PFSK-1 (cell line): ENCODE data around the gene TMEM184B.

Experiments
- FOXP2 ChIP-seq: optimal IDR thresholded peaks from 2 replicates; pipeline ENCODE3; 2011; ENCODE audit warnings: borderline replicate concordance, control low read depth, inconsistent platforms; ENCODE audit not compliant: insufficient read depth; ENCODE audit errors: extremely low read length, extremely low read depth
- POLR2AphosphoS5 ChIP-seq: IDR thresholded peaks from 2 replicates; pipeline ENCODE4 v1.6.1; 2012; ENCODE audit warnings: low read depth, mild to moderate bottlenecking, control low read depth, low read length, moderate library complexity
- REST ChIP-seq, 2 experiments: IDR thresholded peaks; 2 replicates each; pipeline versions ENCODE4 v1.6.1 to v1.8.0; 2011 to 2012; ENCODE audit warnings: low read depth in 2 of 2, low read length in 2 of 2, control low read depth in 1 of 2, inconsistent platforms in 1 of 2, mild to moderate bottlenecking in 1 of 2, moderate library complexity in 1 of 2; ENCODE audit not compliant: insufficient read depth in 1 of 2
- SIN3A ChIP-seq: IDR thresholded peaks from 2 replicates; pipeline ENCODE4 v1.6.1; 2012; ENCODE audit warnings: mild to moderate bottlenecking, low read length, moderate library complexity, borderline replicate concordance; ENCODE audit not compliant: insufficient read depth
- TAF1 ChIP-seq: IDR thresholded peaks from 2 replicates; pipeline ENCODE4 v1.6.1; 2012; ENCODE audit warnings: low read length, control low read depth, borderline replicate concordance; ENCODE audit not compliant: insufficient read depth

- no peak for TF ChIP-seq SIN3A
- no peak for TF ChIP-seq REST (IDR thresholded peaks at IDR 0.05; ENCODE audit: insufficient read depth in 1 of 2, low read depth in 2 of 2, low read length in 2 of 2)
- TF ChIP-seq TAF1, result no peak
- no peak for TF ChIP-seq POLR2AphosphoS5
- TF ChIP-seq FOXP2, result no peak
These were observed 43.1 kb upstream of the TMEM184B start for GRCh38 chr22:38315823-38316363.
